Ishikawa (cell line): ENCODE results near the gene SLC25A13.

Source experiments
- CEBPB ChIP-seq: IDR thresholded peaks from 2 replicates; pipeline ENCODE4 v1.6.1; 2012
- CREB1 ChIP-seq: IDR thresholded peaks from 2 replicates; pipeline ENCODE4 v1.6.1; 2012; ENCODE audit warnings: low read depth
- EP300 ChIP-seq: IDR thresholded peaks from 2 replicates; pipeline ENCODE4 v1.6.1; 2012; ENCODE audit warnings: borderline replicate concordance
- MAX ChIP-seq: IDR thresholded peaks from 2 replicates; pipeline ENCODE4 v1.6.1; 2012
- NFIC ChIP-seq: IDR thresholded peaks from 2 replicates; pipeline ENCODE4 v1.6.1; 2012
- REST ChIP-seq: IDR thresholded peaks from 2 replicates; pipeline ENCODE4 v1.6.1; 2012; ENCODE audit warnings: low read depth, mild to moderate bottlenecking
- TAF1 ChIP-seq: IDR thresholded peaks from 2 replicates; pipeline ENCODE4 v1.6.1; 2012; ENCODE audit warnings: low read depth, mild to moderate bottlenecking
- TEAD4 ChIP-seq: IDR thresholded peaks from 2 replicates; pipeline ENCODE4 v1.6.1; 2012
- YY1 ChIP-seq: IDR thresholded peaks from 2 replicates; pipeline ENCODE4 v1.6.1; 2012; ENCODE audit warnings: low read depth

GRCh38 chr7:96346293-96346953, 24.5 kb upstream of the SLC25A13 start:
- TF ChIP-seq NFIC (no peak), REST (no peak), TAF1 (no peak), YY1 (no peak), MAX (0 out of 2 replicates have a peak, but pooled peaks have one; percentile 28), CREB1 (no peak), EP300 (no peak), CEBPB (no peak), TEAD4 (no peak)
